OCI-LY1 (cell line): ENCODE data around the gene PTPN12.

ENCODE experiments used
- H2AFZ ChIP-seq: fragments of 200-600 bp; sonication (generic), shearing (Covaris generic); 2 replicates; pipeline ENCODE4 v1.6.0; 2014; ENCODE audit warnings: antibody characterized with exemption, mild to moderate bottlenecking, low read length
- H3F3A ChIP-seq: fragments of 200-600 bp; sonication (generic), shearing (Covaris generic); 2 replicates; pipeline ENCODE4 v1.6.0; 2014; ENCODE audit warnings: mild to moderate bottlenecking, antibody characterized with exemption, low read length, moderate library complexity; ENCODE audit not compliant: insufficient read depth
- H3K27ac ChIP-seq: fragments of 200-600 bp; sonication (generic); 2 replicates; pipeline ENCODE4 v1.5.1; 2014; ENCODE audit warnings: low read length, mixed run types, mild to moderate bottlenecking, low read depth; ENCODE audit not compliant: poor library complexity, severe bottlenecking
- H3K27me3 ChIP-seq: fragments of 200-600 bp; sonication (generic); 2 replicates; pipeline ENCODE4 v1.6.0; 2014; ENCODE audit warnings: antibody characterized with exemption, mild to moderate bottlenecking, low read length, moderate library complexity; ENCODE audit not compliant: insufficient read depth
- H3K36me3 ChIP-seq: fragments of 200-600 bp; sonication (generic); 2 replicates; pipeline ENCODE4 v1.6.1; 2014; ENCODE audit warnings: mild to moderate bottlenecking, antibody characterized with exemption, low read length, moderate library complexity, mixed read lengths; ENCODE audit not compliant: insufficient read depth
- H3K4me1 ChIP-seq: fragments of 200-600 bp; sonication (generic); 2 replicates; pipeline ENCODE4 v1.5.1; 2014; ENCODE audit warnings: mild to moderate bottlenecking, low read length, moderate library complexity; ENCODE audit not compliant: insufficient read depth, severe bottlenecking
- H3K4me2 ChIP-seq: fragments of 200-600 bp; sonication (generic), shearing (Covaris generic); 2 replicates; pipeline ENCODE4 v1.6.1; 2014; ENCODE audit warnings: low read length
- H3K4me3 ChIP-seq: fragments of 200-600 bp; sonication (generic); 2 replicates; pipeline ENCODE4 v1.5.1; 2014; ENCODE audit warnings: low read length, low read depth, mild to moderate bottlenecking, mixed read lengths; ENCODE audit not compliant: poor library complexity, severe bottlenecking
- H3K79me2 ChIP-seq: fragments of 200-600 bp; shearing (Covaris generic); 2 replicates; pipeline ENCODE4 v1.6.1; 2016; ENCODE audit warnings: mixed run types, low read length, mixed read lengths; ENCODE audit not compliant: insufficient read depth
- H3K9ac ChIP-seq: fragments of 200-600 bp; sonication (generic), shearing (Covaris generic); 2 replicates; pipeline ENCODE4 v1.6.1; 2014; ENCODE audit warnings: mild to moderate bottlenecking, low read length, mixed read lengths
- H3K9me2 ChIP-seq: fragments of 200-600 bp; sonication (generic), shearing (Covaris generic); 2 replicates; pipeline ENCODE4 v1.6.1; 2014; ENCODE audit warnings: low read depth, mild to moderate bottlenecking, low read length, mixed read lengths
- H3K9me3 ChIP-seq: fragments of 200-600 bp; shearing (Covaris generic); 2 replicates; pipeline ENCODE4 v1.6.1; 2014; ENCODE audit warnings: low read length, mixed read lengths
- H4K20me1 ChIP-seq: fragments of 200-600 bp; sonication (generic), shearing (Covaris generic); 2 replicates; pipeline ENCODE4 v1.6.0; 2016; ENCODE audit warnings: mild to moderate bottlenecking, low read length; ENCODE audit not compliant: insufficient read depth
- CTCF ChIP-seq: fragments of 200-600 bp; sonication (generic), shearing (Covaris generic); IDR thresholded peaks from 2 replicates; pipeline ENCODE4 v1.5.1; 2017; ENCODE audit warnings: mild to moderate bottlenecking, antibody characterized with exemption, low read length, moderate library complexity, mixed read lengths
- EZH2 ChIP-seq: fragments of 200-600 bp; sonication (generic), shearing (Covaris generic); IDR thresholded peaks from 2 replicates; pipeline ENCODE4 v1.8.0; 2017; ENCODE audit warnings: borderline replicate concordance, mixed run types, mild to moderate bottlenecking, antibody characterized with exemption, low read length, moderate library complexity, mixed read lengths

The PTPN12 gene

DNA sequence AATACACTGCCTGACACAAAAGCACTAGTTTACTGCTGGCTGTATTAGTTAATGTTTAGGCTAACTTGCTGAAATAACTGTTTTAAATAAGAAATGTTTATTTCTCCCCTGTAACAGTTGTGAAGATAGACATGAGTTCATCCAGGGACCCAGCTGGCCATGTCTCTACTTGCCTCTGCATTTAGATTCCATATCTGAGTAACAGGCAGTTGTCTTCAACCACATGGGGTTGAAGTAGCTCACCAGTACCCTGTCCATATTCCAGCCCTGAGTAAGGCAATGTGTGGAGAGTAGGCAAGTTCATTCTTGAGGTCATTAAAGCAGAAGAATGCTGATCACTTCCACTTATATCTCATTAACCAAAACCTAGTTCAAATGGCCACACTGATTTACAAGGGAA lies 128.1 kb downstream of the PTPN12 start:
- Histone ChIP-seq H3K27me3 (no peaks in the 10 kb centered on the region), H3F3A (no peaks in the 10 kb centered on the region)

DNA sequence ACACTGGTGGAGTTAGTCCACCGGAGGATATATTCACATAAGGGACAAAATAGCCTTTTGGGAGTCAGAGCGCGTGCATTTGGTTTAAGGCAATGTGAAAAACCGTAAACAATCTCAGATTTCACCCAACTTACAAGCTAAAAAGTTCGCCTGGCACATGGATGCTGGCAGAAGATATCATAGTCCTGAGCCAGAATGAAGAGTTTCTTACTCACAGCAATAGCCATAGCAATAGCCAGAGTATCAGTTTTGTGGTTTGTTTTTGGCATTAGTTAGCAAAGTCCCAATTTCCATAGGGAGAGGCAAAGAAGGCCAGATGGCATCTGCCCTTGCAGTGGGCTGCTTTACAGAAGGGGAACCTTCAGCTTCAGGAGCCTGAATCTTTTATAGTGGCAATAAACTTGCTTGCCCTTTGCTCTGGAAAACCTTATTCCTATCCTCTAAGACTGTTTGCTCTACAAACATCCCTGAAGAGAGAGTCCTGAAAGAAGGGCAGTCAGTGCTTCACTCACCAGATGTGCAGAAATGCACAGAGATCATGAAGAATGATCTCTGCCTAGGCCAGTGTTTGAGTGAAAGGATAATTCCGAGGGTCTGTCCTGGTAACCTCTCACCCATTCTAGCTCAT lies 130.5 kb downstream of the PTPN12 start:
- Histone ChIP-seq H3K4me1 (no peaks in the 10 kb centered on the region), H3K4me3 (no peak overlapping the region), H3K36me3 (no peaks in the 10 kb centered on the region), H3F3A (no peaks in the 10 kb centered on the region), H3K9me2 (no peaks in the 10 kb centered on the region), H3K4me2 (no peak overlapping the region), H3K27me3 (no peaks in the 10 kb centered on the region), H3K9ac (no peak overlapping the region), H3K9me3 (no peaks in the 10 kb centered on the region), H3K79me2 (no peaks in the 10 kb centered on the region), H2AFZ (no peak overlapping the region), H3K27ac (no peak overlapping the region), H4K20me1 (no peaks in the 10 kb centered on the region)
- no peak for TF ChIP-seq EZH2
- no peak for TF ChIP-seq CTCF

More for the DNA sequence above, 128.1 kb downstream of the PTPN12 start:
- no peak overlapping the region for H3K4me2 ChIP-seq
- no peaks in the 10 kb centered on the region for H3K9me3 ChIP-seq
- no peaks in the 10 kb centered on the region for H3K79me2 ChIP-seq
- H3K4me3 ChIP-seq: no peak overlapping the region
- H4K20me1 ChIP-seq: no peaks in the 10 kb centered on the region
- no peak for TF ChIP-seq EZH2
- H2AFZ ChIP-seq: no peak overlapping the region
- no peak overlapping the region for H3K9ac ChIP-seq
- H3K36me3 ChIP-seq: no peaks in the 10 kb centered on the region
- no peak overlapping the region for H3K27ac ChIP-seq
- no peaks in the 10 kb centered on the region for H3K9me2 ChIP-seq
- H3K4me1 ChIP-seq: no peaks in the 10 kb centered on the region

DNA sequence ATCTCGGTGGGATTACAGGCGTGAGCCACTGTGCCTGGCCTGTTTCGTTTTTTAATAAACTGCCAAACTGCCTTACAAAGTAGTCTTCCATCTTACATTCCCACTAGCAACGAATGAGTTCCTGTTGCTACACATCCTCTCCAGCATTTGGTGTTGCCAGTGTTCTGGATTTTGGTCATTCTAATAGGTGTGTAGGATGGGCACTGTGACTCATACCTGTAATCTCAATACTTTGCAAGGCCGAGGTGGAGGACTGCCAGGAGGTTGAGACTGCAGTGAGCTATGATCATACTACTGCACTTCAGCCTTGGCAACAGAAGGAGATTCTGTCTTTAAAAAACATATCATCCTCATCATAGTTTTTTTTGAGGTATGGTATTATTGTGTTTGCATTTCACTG lies 137.8 kb downstream of the PTPN12 start:
- no peak overlapping the region for H3K4me3 ChIP-seq
- H4K20me1 ChIP-seq: no peaks in the 10 kb centered on the region
- H2AFZ ChIP-seq: no peak overlapping the region
- no peaks in the 10 kb centered on the region for H3K9me2 ChIP-seq
- H3K79me2 ChIP-seq: no peaks in the 10 kb centered on the region
- no peak overlapping the region for H3K9ac ChIP-seq
- no peaks in the 10 kb centered on the region for H3K27me3 ChIP-seq
- no peak overlapping the region for H3K27ac ChIP-seq
- no peak overlapping the region for H3K4me2 ChIP-seq
- H3K36me3 ChIP-seq: no peaks in the 10 kb centered on the region
- no peaks in the 10 kb centered on the region for H3F3A ChIP-seq
- no peak for TF ChIP-seq CTCF
- TF ChIP-seq EZH2: no peak
- H3K9me3 ChIP-seq: no peaks in the 10 kb centered on the region
- H3K4me1 ChIP-seq: no peaks in the 10 kb centered on the region

- Histone ChIP-seq H3K27ac (no peak overlapping the region), H3K4me2 (no peak overlapping the region), H3K9me3 (no peaks in the 10 kb centered on the region), H3K9me2 (no peaks in the 10 kb centered on the region), H3K4me3 (no peak overlapping the region), H4K20me1 (no peaks in the 10 kb centered on the region), H3F3A (no peaks in the 10 kb centered on the region), H3K27me3 (no peaks in the 10 kb centered on the region), H3K9ac (no peak overlapping the region), H3K36me3 (peaks cover 43% of the 10 kb centered on the region), H3K4me1 (no peaks in the 10 kb centered on the region), H2AFZ (no peak overlapping the region), H3K79me2 (no peaks in the 10 kb centered on the region)
- TF ChIP-seq EZH2: no peak
- TF ChIP-seq CTCF: no peak
Observed at GRCh38 chr7:77679608-77680007, 142.5 kb downstream of the PTPN12 start.
